Measurements from ENCODE around the gene HSPB8.

The HSPB8 gene, protein sequence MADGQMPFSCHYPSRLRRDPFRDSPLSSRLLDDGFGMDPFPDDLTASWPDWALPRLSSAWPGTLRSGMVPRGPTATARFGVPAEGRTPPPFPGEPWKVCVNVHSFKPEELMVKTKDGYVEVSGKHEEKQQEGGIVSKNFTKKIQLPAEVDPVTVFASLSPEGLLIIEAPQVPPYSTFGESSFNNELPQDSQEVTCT

DNA sequence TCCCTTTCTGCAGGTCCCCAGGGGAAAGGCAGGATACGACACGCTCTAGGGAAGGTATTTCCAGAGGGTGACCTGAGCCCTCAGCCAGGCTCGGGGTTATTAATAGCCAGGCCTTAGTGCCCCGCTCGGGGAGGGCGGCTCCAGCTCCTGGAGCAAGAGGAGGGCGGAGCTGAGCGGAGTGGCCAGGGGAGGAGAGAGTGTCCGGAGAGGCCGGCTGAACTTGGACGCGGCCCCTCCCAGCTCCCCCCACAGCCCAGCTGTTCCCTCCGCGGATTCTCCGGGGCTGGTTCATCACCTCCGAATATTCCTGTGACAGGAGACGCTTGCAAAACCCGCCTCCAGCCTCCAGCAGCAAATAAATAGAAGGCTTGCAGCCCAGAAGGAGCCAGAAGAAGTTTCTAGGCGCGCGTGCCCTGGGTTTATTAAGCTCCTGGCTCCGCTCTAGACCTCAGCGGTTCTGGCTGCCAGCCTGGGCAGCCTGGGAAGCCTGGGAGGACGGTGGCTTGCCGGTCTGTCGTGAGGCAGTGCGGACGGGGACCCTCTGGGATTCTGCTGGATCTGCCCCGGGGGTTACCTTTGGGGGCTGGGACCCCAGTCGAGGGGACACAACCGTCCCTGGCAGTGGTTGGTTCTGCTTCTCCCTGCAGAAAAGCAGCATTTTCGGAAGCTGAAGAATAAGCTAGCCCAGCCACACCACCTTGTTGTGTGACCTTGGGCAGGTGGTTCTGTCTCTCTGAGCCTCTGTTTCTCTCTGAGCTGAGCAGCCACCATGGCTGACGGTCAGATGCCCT is at the start of gene HSPB8:
TSS of gene HSPB8 (plus strand) at position 388 of the 791 bp plus-strand sequence. CDS start at position 770, 382 bp downstream.
- peak; percentile 64 for DNase-seq

DNA sequence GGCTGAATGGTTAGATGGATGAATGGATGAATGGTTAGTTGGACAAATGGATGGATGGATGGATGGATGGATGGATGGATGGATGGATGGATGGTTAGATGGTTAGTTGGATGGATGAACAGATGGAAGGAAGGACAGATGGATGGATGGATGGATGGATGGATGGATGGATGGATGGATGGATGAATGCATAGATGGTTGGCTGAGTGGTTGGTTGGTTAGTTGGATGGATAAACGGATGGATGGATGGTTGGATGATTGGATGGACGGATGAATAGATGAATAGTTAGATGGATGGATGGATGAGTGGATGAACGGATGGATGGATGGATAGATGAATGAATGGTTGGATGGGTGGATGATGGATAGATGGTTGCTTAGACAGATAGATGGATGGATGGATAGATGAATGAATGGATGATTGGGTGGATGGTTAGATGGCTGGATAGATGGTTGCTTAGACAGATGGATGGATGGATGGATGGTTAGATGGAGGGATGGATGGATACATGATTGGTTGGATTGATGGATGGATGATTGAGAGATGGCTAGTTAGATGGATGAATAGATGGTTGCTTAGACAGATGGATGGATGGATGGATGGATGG is 48.8 kb upstream of the HSPB8 start:
- DNase-seq, result no peak

DNA sequence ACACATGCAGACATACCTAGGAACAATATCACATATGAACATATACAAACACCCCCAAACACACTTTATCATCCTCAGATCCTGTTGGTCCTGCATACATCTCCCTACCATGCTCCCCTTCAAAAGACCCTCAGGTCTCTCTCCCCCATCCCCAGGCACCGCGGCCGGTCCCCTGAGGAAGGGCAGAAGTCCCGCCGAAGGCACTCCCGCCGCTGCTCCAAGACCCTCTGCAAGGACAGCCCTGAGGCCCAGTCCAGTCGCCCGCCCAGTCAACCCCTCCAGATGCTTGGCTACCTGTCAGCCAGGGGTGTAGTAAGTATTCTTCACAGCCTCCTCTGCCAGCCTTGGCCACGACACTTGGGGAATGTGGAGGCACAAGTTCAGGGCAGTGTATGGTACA is 48.2 kb upstream of the HSPB8 start:
- DNase-seq, result no peak

DNA sequence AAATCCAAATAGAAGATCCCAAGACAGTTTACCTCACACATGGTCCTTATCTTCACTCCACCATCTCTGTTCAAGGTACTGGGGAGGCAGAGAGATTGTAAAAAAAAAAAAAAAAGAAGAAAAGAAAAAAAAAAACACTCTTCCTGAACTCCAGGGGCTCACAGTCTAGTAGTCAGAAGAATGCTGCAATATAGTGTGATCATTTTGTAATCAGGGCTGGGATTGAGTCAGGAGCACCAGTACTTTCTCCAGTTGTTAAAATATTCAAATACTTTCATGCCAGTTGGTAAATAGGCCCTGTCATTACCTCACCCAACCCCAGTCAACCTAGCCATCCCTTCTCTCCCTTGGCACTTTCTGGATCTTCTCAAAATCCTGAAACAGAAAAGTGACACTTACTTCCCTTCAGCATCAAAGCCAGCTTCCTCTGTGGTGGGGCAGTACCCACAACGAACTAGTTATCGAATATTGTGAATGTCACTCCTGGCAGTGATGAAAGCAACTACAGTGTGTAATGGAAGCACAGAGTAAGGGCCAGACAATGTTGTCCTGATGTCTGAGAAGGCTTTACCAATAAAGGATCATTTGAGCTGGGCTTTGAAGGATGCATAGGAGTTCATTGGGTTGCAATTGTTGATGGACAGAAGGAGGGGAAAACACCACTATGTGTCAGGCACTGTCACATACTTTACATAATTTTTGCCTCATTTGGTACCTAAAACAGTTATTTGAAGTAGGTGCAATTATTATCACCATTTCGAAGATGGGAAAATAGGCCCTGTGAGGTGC is 44.3 kb upstream of the HSPB8 start:
- no peak for DNase-seq

DNA sequence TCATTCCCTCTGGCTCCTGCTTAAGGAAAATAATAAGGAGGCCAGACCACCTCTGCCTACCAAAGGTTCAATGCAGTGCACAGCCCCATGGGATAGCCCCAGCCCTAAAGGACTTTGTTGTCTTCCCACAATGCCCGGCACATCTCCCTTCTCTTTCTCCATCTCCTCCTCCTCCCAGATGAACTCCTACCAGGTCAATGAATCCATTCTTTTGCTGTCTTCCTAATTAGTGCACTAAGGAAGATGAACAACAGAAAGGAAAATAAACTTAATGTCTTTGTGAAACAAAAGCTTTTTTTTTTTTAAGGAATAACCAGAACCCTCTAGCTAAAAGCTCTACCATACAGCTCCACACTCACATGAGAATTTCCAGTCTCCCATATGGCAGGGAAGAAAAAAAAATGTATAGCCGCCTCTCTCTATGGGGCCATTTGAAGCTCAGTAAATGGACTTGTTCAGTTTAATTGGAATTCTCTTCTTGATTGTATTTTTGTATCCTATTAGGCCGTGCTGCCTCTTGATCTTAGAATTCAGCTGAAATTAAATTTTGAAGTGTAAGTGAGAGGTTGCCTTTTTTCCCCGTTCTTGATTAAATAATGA is 41.8 kb upstream of the HSPB8 start:
- DNase-seq, result no peak

DNA sequence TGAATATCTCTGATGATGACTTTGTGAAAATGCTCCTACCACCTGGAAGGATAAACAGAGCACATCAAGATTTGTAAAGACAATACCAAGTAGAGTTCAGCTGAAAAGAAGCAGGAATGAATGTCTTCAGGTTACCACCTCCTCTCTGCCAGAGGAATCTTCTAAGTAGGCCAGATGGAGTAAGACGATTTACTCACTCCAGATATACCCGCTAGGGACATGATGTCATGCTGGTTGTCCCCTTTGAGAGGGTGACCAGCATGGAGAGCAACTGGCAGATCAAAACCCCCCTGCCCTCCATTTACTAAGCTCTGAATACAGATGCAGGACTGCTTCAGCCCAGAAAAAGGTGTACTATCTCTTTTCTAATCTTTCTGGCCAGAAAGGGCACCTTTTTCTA is 39.3 kb upstream of the HSPB8 start:
- DNase-seq, result no peak

DNA sequence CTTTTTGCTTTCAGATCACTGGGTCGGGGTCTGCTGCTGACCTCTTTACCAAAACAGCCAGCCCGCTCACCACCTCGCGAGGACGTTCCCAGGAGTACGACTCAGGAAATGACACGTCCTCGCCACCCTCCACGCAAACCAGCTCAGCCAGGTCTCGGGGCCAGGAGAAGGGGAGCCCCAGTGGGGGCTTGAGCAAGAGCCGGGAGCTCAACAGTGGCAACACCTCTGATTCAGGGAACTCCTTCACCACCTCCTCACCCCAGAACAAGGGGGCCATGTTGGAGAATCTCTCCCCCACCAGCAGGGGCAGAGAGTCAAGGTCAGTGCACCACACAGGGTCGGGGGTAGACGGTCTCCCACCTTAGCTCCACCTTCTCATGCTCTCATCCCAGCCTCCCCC is 33.4 kb upstream of the HSPB8 start:
- DNase-seq, result no peak

DNA sequence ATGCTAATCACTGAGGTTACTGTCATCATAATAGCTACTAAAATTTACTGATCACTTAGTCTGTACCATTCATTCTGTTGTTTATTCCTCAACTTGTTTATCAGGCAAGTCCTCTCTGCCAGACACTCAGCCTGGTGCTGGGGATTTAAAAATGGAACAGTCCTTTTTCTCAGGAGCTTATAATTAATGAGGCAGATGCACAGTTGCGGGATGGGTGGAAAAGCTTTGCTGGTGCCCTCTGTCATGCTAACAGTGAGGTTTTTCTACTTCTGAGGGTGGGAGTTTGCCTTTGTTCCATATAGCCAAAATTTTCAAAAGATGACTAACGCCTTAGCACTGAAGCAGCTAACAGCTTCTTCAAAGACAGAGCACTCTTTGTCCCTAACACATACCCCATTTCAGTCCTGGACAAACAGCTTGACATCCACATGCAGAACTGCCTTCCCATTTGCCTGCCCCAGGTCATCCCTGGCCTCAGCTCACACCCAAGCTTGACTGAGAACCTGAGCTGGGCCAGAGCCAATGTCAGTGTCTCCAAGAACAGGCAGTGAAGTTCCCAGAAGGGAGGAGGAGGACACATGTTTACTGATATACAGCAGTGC is 30.8 kb upstream of the HSPB8 start:
- no peak for DNase-seq

DNA sequence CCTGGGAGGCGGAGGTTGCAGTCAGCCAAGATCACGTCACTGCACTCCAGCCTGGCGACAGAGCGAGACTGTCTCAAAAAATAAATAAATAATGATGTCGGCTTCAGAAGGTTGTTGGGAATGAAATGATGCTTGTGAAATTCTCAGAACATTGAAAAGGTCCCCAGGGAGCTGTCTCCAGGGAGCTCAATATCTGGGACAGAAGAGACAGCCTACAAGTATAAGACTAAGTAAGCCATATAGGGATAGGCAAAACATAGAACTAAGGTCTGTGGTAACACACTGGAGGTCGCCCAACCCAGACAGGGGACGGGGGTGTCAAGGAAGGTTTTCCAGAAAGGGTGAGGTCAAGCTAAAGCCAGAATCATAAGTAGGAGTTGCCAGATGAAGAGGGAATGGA is 29.5 kb upstream of the HSPB8 start:
- no peak for DNase-seq

DNA sequence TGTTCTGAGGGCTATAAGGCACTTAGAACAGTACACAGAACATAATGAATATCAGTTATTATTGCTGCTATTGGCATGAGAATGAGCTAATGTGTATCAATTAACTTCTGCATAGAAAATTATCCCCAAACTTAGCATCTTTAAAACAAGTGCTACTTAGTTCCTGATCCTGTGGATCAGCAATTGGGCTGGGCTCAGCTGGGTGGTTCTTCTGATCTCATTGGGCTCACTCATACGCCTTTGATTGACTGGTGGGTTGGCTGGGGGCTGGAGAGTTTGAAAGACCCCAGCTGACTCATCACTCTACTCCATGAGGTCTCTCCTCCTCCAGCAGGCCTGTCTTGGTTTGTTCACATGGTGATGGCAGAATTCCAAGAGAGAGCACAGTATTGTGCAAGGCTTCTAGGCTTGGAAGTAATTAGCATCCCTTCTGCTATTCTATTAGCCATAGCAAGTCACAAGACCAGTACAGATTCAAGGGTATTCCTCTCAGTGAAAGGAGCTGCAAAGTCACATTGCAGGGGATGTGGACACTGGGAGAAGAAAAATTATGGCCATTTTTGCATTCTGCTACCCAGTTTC is 27.2 kb upstream of the HSPB8 start:
- peak; percentile 11 for DNase-seq

DNA sequence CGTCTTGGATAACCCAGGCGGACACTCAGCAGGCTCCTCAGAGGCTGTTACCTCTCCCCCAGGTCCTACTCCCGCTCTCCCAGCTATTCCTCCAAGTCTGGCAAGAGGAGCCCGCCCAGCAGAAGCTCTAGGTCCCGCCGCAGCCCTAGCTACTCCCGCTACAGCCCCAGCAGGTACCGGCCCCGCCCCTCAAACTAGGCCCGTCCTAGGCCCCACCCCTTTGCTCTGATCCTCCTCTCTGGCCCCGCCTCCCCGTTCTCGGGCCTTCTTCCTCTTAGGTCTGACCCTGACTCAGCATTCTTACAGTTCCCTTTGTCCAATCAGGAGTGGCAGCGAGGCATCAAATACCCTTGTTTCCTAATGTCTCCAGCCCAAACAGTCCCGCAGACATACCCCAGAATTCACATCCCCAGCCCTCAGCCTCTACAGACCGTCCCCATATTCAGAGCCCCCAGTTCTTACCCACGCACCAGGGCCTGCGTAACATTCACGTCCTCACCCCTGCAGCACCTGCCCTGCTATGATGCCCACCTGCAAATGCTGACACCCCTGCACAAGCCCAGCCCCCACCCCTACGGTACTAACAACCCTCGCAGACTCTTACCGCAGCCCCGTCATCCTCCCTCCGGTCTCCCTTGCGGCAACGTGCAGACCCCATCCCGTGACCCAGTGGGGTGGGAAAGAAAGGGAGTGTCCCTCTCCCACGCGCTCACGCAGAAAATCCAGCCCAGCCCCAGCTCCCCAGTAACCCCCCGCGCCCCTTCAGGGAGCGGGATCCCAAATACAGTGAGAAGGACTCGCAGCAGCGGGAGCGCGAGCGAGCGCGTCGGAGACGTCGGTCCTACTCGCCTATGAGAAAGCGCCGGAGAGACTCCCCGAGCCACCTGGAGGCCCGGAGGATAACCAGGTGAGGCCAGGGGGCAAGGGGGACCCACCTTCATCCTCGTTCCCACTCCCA is 25.0 kb upstream of the HSPB8 start:
- DNase-seq, result no peak

DNA sequence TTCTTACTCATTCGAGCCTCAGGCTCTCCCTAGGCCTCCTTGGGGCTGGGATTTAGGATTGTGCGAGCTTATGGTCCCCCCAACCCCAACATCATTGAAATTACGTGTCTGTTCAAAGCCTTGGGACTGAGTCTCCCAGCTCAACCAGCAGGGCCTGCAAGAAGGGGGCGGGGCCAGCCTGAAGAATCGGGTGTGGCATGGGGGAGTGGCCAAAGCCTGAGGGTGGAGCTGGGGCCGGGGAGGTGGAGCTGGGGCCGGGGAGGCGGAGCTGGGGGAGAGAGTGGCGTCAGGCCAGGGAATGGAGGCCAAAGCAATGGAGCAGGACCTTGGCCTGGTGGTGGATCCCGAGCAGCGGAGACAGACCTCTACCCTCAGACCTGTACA is 24.3 kb upstream of the HSPB8 start:
- DNase-seq, result no peak

DNA sequence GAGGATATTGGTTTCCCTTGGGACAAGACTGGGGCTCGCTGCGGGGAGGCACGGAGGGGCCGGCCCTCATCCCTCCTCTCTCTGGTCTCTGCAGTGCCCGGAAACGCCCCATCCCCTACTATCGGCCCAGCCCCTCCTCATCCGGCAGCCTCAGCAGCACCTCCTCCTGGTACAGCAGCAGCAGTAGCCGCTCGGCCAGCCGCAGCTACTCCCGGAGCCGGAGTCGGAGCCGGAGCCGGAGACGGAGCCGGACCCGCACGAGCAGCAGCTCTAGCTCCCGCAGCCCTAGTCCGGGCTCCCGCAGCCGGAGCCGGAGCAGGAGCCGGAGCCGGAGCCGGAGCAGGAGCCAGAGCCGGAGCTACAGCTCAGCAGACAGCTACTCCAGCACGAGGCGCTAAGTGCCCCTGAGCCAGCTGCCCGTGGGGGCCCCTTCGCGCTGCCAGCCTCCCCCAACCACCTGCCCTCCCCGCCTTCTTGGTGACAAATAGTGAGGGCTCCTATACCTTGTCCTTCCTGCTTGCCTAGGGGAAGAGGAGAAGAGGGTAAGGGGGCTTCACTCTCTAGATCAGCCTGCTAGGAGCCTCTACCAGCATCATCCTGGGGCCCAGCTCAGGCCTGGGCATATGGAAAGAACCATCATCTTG is 22.2 kb upstream of the HSPB8 start:
- no peak for DNase-seq

DNA sequence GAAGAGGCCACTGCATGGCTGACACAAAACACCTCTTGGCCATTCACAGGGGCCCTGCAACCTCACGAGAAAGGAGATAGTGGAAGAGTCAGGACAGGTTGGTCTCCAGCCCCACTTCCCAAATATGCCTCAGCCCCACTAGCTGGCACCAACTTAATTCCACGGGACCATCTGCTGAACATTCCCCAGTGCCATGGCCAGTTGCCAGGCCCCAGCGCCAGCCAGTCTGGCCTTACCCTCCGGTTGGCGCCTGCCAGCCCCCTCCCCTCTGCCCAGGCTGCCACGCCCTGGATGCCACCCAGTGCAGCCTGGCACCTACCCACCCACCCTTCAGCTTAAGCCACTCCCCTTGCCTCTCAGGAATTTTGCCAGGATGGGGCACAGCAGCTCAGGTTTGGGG is 21.2 kb upstream of the HSPB8 start:
- DNase-seq, result peak; percentile 89

DNA sequence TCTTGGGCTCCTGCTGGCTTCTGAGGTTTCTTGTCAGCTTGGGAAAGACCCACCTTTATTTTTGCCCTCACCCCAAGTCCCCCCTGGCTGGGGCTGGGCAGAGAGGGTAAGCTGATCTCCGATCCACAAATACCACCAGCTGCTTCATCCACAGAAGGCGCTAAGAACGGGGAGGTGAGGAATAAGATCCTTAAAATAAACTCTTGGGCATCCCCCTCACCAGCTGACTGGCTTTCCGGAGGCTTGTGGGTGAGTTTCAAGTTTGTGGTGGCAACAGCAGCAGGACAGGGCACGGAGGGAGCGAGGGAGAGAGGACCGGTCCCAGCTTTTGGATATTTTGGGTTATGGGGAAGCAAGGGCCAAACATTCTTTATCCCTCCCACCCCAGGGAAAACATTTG is 20.8 kb upstream of the HSPB8 start:
- peak; percentile 82 for DNase-seq

DNA sequence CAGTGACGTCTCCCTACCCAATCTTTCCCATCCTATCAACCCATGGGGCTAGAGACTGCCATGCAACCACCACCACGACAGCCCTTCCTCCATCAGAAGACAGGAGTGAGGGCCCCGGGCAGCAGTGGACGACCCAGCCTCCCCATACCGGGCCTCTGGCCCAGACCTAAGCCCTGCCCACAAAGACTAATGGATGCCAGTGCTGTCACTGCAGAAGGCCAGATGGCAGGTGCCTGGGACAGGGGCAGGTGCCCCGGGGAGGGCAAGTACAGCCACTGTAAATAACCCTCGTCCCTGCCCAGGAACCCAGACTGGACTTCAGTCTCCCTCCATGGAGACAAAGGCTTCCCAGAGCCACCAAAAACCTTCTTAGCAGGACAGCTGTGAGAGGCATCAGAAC is 20.3 kb upstream of the HSPB8 start:
- peak; percentile 70 for DNase-seq

DNA sequence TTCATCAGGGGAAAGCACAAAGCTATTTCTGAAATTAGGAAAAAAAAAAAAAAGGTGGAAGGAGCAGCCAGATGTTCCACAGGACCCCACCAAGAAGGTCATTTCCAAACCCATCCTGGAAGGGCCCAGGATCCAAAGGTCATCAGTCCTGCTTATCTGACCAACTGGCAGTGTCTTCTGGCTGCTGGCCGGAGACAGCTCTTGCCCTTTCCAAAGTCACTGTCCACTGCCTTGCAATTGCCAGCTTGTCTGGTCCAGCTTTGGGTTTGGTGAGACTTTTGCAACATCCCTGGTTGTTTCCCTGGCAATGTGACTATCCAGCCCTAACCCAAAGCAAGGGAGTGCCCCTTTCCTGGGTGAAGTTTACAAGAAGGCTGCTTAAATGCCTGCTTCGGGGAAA is 18.9 kb upstream of the HSPB8 start:
- no peak for DNase-seq

DNA sequence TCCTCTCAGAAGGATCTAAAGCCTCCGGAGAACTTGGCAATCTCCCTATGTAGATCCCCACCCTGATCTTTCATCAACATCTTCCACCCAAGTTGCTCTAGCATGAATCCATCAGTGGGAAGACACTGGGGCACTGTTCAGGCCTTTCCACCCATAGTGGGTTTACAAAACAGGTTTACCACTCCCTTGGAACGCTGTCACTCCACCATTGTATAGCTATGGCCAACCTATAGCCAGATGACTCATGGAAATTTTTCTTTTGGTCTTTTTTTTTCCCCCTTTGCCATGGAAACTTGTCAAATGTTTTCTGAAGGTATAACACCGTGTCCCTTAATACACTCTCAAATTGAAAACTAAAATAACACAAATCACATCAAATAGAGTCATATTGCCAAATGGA is 10.8 kb upstream of the HSPB8 start:
- no peak for DNase-seq

DNA sequence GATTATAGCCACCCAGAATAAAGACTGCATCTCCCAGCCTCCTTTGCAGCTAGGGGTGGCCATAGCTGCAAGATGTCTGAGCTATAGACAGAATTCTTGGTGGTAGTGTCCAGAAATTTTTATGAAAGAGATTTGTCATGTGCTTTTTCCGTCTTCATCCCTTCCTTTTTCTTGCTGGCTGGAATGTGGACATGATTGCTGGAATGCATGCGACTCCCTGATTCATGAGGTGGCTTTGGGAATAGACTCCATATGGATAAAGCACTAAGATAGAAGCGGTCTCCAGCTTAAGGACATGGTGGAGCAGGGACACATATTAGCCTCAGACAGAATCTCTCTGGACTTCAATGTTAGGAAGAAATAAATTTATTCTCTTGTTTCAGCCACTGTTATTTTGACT is 10.0 kb upstream of the HSPB8 start:
- no peak for DNase-seq

DNA sequence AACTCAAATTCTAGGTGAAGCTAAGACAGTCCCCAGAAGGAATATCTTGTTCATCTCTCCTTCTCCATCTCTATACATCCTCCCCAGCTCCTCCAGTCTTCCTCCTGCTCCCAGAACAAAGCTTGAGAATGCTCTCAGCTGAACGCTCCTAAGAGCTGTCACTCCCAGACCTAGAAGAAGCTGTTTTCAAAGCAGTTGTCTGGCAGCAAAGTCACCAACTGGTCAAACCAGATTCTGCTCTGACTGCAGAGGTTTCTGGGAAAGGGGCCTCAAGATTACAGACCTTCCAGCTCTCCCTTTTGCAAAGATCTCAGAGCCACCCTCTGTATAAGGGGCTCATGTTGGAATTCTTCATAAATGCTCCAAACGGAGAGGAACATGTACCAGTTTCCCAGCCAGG is 9.6 kb upstream of the HSPB8 start:
- no peak for DNase-seq

DNA sequence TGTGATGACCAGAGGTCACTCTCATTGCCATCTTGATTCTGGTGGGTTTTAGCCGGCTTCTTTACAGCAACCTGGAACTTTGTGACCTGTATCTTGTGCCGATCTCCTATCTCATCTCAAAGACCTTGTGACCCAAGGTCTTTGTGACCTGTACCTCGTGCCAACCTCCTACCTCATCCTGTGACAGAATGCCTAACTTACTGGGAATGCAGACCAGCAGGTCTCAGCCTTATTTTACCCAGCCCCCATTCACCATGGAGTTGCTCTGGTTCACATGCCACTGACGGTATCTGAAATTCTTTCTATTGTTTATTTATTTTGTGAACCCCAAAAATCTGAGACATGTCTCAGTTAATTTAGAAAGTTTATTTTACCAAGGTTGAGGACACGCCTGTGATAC is 7.4 kb upstream of the HSPB8 start:
- no peak for DNase-seq

Measured in NCI-H446 treated with DMSO at 0.1 percent for 48 hours (cell line).